ENCODE results near the gene PTPRA. TPM values are rescaled to one million over a fixed set of nuclear protein-coding genes. Genes with fewer than 3 reads are reported as not detected.

The PTPRA gene
- total and polyA plus RNA-seq, 10 of the 15 experiments (the other 5 are each of a cell fraction or from before 2014, with no cell fraction given), result 3.9 to 62.1 (median 34.6) TPM

GRCh38 chr20:3045816-3046676 lies 172.8 kb downstream of the PTPRA start, which contains the start of gene MRPS26 (continued):
- TF ChIP-seq GATAD2B (conservative IDR thresholded peaks at IDR 0.05; ENCODE audit: low read depth) (peak; percentile 97), CBX3 (IDR thresholded peaks at IDR 0.05; ENCODE audit: borderline replicate concordance, low read depth) (no peak), HDAC6 (IDR thresholded peaks at IDR 0.05; ENCODE audit: unreplicated experiment) (peak; percentile 97), PKNOX1 (IDR thresholded peaks at IDR 0.05) (peak; percentile 77), MXI1 (IDR thresholded peaks at IDR 0.05; ENCODE audit: low read depth, low read length) (peak; percentile 76), RELB (IDR thresholded peaks at IDR 0.05; ENCODE audit: low read depth) (no peak), EGR1 (IDR thresholded peaks at IDR 0.05; ENCODE audit: borderline replicate concordance in 1 of 2, low read depth in 2 of 2, low read length in 2 of 2) (peak; percentile 8 to 84), ZNF274 (IDR thresholded peaks at IDR 0.05; ENCODE audit: insufficient read depth, insufficient read length) (no peak), MTA3 (IDR thresholded peaks at IDR 0.05; ENCODE audit: borderline replicate concordance, low read length) (no peak), NFYA (IDR thresholded peaks at IDR 0.05; ENCODE audit: borderline replicate concordance, low read depth, low read length) (no peak), BCL3 (IDR thresholded peaks at IDR 0.05; ENCODE audit: borderline replicate concordance, insufficient read depth, low read depth, low read length, poor library complexity, severe bottlenecking) (peak; percentile 75), JUND (IDR thresholded peaks at IDR 0.05; ENCODE audit: low read depth, low read length) (no peak), ZNF592 (IDR thresholded peaks at IDR 0.05) (no peak), DPF2 (IDR thresholded peaks at IDR 0.05) (peak; percentile 58; the same call in 1 of the 2 replicates), CREM (IDR thresholded peaks at IDR 0.05; ENCODE audit: low read depth) (peak; percentile 75), POU2F2 (IDR thresholded peaks at IDR 0.05; ENCODE audit: borderline replicate concordance, low read depth, low read length) (peak; percentile 46; the same call in 2 of the 3 replicates), SUZ12 (IDR thresholded peaks at IDR 0.05; ENCODE audit: unreplicated experiment) (no peak), HCFC1 (IDR thresholded peaks at IDR 0.05; ENCODE audit: low read length) (peak; percentile 87), SRF (IDR thresholded peaks at IDR 0.05; ENCODE audit: low read depth in 2 of 2, low read length in 2 of 2) (no peak), NR2C2 (IDR thresholded peaks at IDR 0.05; ENCODE audit: borderline replicate concordance, control insufficient read depth, insufficient read length, low read depth) (no peak)
